HG02759 (cell line): ENCODE measurements around the gene SUGT1.
"Not testable (repeated sequence)": the region's sequence is repeated elsewhere in the genome, so short reads cannot be mapped to it uniquely, and the experiment has no call there.

Experiments
- ATAC-seq: cut with Tn5 transposase; IDR thresholded peaks from one replicate; pipeline ENCODE4 v1.9.1; 2021; ENCODE audit warnings: mild to moderate bottlenecking, moderate library complexity; ENCODE audit not compliant: unreplicated experiment

The SUGT1 gene

DNA sequence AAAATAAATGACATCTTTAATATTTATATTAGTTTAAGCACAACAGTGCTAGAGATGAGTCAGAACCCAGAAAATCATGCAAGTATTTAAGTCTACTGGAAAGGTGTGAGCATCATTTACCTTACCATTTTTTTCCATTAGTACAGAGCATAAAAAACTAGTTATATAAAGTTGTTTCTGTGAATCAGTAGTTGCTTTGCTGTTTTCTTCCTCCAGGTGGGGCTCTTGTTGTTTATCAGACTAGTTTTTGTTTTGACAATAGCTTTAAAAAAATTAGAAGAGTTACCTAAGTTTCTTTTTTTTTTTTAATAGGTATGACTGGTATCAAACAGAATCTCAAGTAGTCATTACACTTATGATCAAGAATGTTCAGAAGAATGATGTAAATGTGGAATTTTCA is 12.7 kb downstream of the SUGT1 start:
- no peak for ATAC-seq

DNA sequence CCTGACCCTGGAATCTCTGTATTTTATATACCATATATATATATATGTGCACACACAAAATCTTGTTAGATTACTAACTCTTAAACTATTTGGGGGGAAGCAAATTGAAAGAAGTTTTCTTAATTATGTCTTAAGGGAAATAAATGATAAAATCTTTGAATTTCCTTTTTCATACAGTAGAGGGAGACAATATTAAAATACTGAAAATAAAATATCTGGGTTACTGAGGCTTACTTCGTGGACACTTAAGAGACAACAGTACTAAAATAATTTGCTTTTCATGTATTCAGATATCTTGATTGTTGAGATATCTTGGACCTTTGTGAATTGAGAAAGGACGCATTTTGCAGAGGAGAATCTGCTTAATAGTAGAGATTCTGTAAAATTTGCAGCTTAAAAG is 17.0 kb downstream of the SUGT1 start:
- no peak for ATAC-seq

DNA sequence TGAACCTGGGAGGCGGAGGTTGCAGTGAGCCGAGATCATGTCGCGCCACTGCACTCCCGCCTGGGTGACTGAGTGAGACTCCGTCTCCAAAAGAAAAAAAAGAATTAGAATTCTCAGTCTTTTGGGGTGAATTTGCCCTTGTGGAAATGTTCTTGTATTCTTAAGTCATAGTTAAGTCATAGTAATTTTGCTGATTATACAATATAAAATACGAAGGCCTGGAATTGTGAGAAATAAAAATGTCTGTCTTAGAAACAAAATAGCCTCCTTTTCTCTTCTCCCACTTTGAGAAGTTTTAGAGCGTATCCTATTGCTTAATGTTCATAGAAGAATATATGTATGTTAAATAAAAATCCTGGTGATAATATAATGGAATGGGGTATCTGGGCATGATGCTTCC is 18.1 kb downstream of the SUGT1 start:
- no peak for ATAC-seq

DNA sequence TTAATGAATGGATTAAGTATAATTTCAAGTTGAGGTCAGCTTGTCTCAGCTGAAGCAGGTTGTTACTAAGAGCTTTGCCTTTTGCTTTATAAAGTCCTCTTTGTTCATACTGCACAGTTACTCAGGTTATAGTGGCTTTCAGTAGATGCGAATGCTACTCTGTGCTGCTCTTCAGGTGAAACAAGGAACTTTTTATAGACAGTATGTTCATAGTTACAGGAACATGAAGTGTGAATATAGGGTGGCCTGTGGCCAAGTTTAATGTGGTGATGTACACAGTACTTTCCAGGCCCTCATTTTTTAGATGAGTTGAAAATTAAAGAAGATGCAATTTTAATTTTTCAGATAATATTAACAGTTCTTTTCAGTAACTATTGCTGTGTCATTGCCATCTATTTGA is 20.8 kb downstream of the SUGT1 start:
- ATAC-seq: no peak

DNA sequence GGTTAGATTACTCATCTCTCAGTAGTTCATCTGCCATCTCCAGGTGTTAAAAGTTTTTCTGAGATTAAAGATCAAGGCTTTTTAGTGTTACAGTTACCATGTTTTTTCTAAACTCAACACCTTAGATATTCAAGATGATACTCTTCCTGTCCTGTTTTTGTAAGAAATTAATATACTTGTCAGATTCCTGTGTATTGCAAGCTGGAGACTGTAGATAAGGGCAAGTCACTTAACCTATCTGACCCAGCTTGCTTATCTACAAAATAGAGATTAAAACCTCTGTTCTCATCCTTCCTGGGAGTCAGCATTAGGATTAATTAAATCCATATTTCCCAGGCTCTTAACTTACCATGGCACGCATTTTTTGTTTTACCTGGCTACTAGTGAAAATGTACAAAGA is 25.2 kb downstream of the SUGT1 start:
- no peak for ATAC-seq

DNA sequence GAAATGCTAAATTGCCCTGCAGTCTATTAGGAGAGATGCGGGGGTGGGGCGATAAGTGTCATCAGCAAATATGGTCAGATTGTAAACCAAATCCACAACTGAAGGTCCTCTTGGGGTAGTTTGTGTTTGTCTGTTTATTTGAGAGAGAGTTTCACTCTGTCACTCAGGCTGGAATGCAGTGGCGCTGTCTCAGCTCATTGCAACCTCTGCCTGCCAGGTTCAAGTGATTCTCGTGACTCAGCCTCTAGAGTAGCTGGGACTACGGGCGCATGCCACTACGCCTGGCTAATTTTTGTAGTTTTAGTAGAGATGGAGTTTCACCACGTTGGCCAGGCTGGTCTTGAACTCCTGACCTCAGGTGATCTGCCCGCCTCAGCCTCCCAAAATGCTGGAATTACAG is 33.2 kb downstream of the SUGT1 start:
- not testable (repeated sequence) for ATAC-seq

DNA sequence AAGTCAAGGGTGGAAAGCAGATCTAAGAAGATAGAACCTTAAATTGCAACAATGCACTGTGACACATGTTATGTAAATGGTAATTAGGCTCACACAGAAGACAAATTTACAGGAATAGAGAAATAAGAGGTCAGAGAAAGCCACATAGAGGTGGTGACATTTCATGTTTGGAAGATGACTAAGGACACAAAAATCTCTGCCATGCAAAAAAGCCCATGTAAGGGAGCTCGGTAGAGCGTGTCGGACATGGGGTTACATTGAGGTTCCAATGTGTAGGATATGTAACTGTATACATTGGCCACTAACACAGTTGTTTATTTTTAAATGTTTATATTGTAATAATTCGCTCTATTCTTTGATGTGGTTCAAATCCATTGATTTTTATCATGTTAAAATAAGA is 33.7 kb downstream of the SUGT1 start:
- no peak for ATAC-seq

DNA sequence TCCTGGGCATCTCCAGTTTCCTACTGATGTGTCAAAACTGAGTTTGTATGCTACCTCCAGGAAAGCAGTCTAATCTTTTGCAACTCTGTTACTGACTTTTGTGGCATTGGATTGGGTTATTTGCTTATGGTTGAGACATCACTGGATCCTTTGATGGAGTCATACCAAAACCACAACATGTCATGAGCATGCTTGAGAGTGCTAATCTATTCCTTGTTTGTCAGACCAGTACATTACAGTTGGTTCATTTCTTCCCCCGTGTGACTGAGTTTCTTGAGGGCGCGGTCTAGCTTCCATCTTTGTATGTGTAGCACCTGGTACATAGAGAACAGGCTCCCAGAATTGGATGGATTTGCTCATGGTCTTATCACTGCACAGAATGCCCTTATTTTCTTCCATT is 43.2 kb downstream of the SUGT1 start:
- peak; percentile 70 for ATAC-seq

DNA sequence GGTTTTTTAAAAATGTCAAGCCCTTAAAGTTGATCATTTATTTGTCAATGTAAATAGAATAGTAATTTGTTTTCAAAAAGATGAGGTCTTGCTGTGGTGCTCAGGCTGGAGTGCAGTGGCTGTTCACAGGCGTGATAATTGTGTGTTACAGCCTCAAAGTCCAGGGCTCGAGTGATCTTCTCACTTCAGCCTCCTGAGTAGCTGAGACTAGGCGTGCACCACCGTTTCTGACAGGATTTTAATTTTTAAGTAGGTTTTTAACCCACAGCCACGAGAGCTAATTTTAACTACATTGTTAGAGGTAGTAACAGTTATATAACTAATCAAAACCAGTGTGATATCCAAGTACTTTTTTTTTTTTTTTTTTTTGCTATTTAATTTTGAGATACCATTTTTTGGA is 43.9 kb downstream of the SUGT1 start:
- no peak for ATAC-seq

DNA sequence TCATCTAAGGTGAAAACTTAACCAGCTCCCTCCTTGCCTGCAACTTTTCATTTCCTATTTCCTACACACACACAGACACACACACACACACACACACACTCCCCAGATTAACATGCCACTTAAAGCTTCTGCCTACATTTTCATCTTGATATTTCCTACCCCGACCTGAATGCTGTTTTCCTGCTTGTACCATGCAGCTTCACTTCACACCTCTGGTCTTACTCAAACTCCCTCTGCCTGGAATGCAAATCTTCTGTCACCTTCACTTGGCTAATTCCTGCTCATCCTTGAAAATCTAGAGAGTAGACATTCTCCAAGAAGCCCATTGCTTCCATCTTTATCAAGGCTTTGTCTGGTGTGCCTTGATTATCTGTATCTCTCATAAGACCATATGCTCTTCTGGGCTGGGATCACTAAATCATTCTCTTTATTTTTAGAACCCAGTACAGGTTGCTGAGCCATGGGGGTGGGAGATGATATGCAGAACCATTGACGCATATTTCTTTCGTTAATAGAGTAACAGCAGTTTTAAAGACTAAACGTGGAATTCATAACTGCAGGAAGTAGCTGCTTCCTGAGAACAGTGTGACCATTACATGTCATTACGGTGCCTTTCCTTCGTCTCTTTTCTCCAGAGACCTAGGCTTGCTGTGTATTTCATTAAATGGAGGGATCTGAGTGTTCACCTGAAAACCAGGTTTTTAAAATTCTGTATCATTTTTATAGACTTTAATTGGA is 49.3 kb downstream of the SUGT1 start:
- no peak for ATAC-seq

DNA sequence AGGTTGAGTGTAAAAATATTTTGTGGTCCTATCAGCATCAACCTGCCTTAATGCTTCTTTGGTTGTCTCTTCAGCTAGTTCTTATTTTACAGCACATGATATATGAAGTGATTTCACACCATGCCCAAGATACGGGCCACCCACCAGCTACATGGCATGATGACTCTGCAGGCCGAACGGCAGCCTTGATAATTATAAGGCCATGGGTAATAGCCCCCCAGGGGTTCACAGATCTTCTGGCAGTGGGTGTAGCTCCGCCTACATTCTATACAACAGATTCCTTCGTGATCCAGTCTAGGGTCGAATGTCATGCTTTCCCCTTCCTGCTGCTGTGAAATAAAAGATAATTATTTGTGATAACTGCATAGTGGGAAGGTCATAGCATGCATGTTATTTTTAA is 50.8 kb downstream of the SUGT1 start:
- no peak for ATAC-seq

DNA sequence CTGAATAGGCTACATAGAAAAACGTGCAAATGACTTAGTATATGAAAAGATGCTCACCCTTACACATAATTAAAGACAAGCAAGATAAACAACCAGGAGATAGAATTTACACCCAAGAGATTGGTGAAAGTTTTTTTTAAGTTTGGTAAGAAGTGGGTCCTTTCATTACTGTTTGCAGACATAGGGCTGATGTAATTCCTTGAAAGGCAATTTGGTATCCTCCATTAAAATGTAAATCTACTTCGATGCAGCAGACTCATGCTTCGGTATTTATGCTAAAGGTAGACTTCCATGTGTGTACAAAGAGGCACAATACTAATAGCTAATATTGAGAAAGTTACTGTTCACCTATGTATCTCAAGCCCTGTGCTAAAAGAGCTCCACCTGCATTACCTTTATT is 53.4 kb downstream of the SUGT1 start:
- ATAC-seq: no peak

DNA sequence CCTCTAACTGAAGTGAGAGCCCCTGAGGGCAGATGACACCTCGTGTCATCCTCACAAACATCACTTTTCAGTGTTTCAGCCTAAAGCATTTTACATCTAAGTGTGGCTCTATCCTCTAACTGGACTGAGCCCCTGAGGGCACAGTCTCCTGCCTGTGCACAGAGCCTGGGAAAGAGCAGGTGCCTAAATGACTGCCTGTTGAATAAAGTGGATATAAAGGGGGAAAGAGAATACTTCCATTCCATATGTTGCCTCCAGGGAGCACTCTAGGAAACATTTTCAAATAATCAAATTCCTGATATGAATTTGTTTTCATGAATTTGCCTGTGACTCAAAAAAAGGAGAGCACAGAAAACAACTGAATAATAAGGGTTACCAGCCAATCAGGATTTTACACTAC is 54.7 kb downstream of the SUGT1 start:
- no peak for ATAC-seq

DNA sequence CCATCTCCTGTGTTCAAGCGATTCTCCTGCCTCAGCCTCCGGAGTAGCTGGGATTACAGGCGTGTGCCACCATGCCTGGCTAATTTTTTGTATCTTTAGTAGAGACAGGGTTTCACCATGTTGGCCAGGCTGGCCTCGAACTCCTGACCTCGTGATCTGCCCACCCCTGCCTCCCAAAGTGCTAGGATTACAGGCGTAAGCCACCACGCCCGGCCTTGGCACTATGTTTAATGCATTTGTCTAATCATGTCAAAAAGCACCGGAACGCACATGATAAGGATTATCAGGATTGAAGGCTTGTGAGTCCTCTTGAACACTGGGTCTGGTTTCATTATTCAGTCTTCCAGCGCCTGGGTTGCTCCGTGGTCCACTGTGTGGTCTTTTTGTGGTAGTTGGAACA is 55.6 kb downstream of the SUGT1 start:
- not testable (repeated sequence) for ATAC-seq

DNA sequence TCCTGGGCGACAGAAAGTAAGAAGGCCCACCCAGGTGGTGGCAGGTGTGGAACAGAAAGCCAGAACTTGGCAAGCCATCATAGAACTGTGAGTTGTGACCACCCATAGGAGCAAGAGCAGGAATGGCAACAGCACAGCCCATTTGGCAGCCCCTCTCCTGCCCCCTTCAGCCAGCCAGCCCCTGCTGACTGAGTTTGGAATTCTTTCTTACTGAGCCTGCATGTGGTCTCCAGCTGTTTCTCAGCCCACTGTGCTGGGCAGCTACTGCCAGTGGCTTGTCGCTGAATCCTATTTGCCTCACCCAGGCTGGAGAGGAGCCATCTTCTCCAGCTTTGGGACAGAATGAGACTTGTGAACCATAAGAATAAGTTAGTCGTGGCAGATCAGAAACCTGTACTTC is 58.6 kb downstream of the SUGT1 start:
- ATAC-seq: no peak

DNA sequence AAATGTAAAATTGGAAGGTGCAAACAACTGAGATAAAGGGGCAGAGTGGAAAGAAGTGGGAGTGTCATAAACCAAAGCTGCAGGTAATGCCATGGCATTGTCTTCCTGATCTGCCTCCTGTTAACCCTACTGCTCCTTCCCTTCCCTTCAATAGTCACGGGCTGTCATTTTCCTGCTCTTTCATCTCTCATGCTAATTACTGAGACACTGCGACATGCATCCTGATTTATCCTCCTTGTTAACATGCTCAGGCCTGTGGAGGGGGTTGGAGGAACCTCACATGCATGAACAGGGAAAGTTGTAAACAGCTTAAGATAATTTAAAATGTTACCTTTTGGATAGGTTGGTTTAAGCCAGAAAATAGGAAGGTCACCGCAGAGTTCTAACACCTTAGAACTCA is 59.7 kb downstream of the SUGT1 start:
- ATAC-seq: no peak

DNA sequence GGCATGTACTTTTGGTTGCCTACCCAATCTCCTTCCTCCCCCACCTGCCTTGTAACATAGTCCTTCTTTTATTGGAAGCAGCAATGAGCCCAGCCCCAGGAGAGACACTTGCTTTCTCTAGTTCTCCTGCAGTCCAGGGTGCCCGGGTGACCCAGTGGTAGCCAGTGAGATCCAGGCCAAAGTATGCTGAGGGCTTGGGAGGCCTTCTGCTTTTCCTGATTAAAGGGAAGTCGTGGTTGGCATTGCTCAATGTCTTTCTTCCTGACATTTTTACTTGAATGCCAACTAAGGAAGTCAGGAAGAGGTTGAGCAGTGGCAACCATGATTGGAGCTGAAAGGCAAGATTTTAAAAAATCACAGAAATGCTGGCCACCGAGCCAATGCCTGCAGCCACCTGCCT is 61.3 kb downstream of the SUGT1 start:
- no peak for ATAC-seq

DNA sequence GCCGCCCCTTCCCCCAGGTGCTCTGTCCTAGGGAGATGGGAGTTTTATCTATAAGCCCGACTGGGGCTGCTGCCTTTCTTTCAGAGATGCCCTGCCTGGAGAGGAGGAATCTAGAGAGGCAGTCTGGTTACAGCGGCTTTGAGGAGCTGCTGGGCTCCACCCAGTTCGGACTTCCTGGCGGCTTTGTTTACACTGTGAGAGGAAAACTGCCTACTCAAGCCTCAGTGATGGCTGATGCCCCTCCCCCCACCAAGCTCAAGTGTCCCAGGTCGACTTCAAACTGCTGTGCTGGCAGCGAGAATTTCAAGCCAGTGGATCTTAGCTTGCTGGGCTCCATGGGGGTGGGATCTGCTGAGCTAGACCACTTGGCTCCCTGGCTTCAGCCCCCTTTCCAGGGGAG is 68.3 kb downstream of the SUGT1 start:
- ATAC-seq: not testable (repeated sequence)

DNA sequence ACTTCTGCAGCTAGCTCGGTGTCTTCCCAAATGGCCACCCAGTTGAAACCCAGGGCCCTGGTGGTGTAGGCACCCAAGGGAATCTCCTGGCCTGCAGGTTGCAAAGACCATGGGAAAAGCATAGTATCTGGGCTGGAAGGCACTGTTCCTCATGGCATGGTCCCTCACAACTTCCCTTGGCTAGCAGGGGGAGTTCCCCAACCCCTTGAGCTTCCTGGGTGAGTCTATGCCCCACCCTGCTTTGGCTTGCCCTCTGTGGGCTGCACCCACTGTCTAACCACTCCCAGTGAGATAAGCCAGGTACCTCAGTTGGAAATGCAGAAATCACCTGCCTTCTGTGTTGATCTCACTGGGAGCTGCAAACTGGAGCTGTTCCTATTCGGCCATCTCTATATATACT is 68.7 kb downstream of the SUGT1 start:
- ATAC-seq: not testable (repeated sequence)

DNA sequence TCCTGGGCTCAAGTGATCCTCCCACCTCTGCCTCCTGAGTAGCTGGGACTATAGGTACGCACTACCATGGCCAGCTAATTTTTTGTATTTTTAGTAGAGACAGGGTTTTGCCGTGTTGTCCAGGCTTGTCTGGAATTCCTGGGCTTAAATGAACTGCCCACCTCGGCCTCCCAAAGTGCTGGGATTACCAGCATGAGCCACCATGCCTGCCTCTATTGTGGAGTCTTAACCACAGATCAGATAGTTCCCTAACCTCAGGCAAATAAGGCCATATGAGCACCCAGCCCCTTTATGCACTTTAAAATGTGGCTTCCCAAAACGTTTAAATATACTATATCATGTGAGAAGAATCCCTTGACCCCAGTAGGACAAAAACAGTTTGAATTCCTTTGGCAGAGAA is 70.5 kb downstream of the SUGT1 start:
- no peak for ATAC-seq

DNA sequence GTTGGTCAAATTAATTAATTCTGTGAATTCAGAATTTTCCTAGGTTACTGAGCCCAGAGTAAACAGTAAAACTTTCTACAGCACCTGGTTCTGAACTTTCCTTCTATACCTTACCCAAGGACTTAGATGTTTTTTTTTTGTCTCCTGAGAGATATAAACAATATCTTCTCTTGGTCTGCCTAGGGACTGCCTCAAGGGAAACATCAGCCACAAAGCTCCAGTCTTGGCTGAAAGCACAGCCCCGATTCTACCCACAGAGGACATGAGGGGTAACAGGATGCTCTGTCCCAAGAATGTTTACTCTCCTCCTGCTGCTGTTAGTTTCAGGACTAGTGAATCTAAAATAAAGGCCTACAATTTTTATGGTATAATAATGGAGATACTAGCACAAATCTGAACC is 72.7 kb downstream of the SUGT1 start:
- ATAC-seq: no peak

DNA sequence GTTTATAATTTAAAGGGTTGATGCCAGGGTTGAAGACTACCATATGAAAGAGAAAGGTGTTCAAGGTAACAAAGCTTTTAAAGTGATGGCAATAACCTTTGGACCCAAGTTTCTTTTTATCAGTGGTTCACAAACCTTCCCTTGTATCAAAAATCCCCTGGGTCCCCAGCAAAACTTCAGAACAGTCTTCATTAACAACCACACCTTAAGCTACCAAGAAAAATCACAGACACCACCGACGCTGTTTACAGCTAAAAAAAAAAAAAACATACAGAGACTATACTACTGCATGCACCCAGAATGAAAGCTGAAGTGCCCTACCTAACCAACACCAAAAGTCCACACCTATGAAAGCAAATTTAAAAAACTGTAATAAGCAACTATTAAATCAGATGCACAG is 73.6 kb downstream of the SUGT1 start:
- no peak for ATAC-seq

DNA sequence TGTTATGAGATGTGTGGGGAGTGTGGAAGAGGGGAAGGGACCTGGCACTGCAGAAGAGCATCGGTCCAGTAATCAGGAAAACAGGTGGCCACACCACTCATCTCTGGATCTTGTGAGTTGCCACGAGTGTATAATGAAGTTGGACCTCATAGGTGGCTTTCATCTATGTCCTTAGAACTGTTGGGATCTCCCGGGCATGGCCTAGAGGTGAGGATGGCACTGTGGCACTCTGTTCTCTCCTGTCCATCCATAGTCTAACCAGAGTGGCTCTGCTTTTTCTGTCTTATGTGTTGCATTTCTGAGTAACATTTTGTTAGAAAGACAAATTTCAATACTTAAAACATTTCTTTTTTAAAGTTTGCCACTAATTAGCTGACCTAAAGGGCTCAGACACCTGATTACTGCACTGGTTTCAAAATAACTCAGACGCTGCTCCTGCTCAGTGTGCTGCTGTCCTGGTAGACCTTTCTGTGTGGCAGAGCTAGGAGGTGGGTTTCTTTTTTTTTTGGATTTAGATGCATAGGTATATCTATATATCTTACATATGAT is 81.5 kb downstream of the SUGT1 start:
- ATAC-seq: no peak
